ENCODE data around the gene MLST8.

The MLST8 gene

DNA sequence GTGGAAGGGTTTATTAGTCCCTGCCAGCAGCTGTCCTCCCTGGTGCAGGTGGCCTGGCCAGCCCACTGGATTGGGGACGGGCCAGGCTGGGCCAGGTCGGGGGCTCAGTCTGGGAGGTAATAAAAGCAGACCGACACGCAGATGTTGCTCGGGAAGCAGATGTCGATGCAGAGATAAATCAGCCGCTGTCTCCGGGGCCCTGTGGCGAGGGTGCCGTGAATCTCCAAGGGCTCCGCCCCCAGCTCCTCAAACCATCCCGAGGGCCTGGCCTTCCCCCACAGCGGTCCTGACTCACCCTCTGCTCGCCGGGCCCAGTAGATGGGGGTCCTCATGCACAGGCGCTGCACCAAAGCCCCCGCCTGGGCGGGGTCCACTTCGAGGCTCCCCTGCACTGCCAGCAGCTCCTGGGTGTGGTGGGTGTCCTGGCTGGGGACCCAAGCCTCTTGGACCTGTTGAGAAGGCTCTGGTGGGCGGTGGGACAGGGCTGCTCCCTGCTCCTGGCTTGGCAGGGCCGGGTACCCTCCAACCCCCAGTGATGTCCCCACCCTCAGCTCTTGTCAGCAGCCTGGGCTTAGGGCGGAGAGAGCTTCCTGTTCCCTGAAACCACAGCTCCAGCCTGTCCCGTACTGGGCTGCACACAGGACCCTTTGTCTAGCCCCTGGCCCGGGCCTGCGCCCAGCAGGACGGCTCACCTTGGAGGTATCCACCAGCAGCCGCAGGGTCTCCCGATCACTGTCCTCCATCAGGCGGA lies 4.2 kb downstream of the MLST8 start:
- DNase-seq = no peak

DNA sequence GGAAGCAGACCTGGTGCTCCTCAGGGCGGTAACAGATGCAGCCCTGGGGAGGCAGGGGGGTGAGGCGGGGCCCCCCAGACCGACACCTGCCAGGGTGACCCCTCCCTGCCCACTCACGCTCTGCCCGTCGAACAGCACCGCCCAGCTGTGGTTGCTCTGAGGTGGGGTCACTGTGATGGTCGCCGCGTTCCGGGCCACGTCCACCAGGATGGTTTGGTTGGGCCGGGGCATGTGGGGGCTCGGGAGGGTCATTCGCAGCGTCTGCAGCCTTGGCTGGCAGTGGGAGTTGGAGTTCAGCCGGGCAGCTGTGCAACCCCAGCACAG lies 4.7 kb downstream of the MLST8 start:
- no peak for DNase-seq

DNA sequence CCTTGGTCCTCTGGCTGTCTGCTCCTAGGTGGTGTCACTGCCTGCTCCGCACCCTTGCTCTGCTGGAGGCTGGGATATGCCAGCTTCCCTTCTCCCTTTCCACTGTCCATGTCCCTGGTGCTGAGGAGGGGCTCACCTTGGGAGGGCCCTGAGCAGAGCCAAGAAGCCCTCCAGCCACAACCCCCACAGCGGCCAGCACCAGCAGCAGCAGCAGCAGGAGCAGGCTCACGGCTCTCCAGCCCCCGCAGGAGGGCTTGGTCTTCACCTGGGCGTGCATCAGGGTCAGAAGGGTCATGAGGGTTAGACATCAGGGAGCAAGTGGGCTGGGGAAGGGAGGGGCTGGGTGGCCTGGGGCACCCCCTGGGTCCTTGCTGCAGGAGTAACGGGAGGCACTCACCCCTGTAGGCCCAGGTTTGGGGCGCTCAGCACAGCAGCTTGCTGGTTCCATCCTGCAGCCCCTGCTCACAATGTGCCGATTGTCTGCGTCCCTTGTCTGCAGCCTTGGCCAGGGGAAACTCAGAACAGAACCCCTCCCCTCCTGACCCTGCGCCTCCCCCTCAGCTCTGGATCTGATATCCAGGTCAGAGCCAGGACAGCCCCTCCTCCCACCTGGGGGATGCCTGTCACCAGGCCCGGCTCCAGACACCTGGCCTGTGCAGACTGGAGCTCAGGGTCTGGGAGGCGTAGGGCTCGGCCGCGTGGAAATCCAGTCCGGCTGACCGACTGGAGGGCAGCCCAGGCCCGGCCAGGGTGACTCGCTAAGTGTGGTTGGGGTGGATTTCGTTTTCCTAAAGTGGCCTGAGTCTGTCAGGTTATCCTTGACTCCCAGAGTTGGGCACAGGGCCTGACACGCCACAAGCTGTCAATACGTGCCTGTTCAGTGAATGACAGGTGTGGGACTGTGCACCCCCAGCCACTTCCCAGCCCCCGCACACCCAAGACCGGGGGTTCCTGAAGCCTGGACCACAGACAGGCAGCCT lies 5.4 kb downstream of the MLST8 start, which contains the start of gene BRICD5:
Gene BRICD5 (minus strand): TSS at position 478 of the 980 bp plus-strand sequence. CDS start 30 bp downstream, at position 448.
- DNase-seq = no peak

DNA sequence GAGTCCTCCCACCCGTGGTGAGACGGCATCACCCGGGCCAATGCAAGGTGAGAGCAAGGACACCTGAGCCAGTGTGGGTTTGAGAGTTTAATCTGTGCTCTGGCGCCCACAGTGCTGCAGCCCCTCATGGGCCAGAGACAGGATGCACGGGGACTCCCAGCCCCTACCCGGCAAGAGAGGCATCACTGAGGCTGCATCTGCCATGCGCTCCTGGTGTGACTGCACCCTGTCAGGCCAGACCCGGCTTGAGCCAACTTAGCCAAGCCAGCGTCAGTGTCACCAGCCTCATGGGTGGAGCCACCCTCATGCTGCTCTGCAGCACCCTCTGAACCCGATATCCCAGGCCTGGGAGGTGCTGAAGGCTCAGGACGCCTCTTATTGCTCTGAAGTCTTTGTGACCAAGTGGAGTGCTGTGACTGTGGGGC lies 6.7 kb downstream of the MLST8 start:
- no peak for DNase-seq

DNA sequence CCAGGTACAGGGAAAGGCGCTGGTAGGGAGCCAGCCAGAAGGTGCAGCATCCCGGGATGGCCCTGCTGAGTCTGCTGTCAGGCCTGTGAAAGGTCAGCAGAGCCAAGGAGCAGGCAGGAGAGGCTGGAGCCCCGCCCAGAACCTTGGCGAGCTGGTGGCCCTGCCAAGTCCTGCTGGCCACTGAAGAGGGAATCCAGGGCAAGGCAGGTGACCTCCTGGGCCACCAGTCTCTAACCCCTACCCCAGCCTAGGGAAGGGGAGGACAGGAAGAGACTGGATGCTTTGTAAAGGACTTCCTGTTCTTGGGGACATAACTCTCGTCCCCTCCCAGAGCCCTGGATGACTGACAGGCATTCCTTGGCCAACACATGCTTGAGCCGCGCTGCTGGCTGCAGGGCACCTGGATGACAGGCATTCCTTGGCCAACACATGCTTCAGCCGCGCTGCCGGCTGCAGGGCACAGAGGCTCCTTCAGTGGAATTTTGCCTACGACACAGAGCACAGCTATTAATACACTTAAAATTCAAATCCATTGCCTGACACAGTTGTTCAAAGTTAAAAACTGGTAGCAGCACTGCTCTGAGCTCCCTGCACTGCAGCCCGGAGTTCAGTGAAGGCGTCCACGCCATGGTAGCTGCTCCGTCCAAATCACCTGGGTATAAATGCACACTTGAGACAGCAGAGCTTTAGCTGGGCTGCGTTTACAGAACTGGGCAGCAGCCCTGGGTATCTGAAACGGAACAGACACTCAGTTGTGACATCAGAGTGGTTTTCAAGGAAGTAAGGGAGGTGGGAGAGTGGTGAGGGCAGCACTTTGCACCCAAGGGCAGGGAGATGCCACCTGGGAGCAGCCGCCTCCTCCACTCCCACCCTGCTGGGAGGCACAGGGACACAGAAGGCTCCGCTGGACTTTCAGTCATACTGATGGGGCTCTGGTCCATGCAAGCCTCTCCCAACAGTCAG lies 7.4 kb downstream of the MLST8 start:
- DNase-seq = peak; percentile 50

DNA sequence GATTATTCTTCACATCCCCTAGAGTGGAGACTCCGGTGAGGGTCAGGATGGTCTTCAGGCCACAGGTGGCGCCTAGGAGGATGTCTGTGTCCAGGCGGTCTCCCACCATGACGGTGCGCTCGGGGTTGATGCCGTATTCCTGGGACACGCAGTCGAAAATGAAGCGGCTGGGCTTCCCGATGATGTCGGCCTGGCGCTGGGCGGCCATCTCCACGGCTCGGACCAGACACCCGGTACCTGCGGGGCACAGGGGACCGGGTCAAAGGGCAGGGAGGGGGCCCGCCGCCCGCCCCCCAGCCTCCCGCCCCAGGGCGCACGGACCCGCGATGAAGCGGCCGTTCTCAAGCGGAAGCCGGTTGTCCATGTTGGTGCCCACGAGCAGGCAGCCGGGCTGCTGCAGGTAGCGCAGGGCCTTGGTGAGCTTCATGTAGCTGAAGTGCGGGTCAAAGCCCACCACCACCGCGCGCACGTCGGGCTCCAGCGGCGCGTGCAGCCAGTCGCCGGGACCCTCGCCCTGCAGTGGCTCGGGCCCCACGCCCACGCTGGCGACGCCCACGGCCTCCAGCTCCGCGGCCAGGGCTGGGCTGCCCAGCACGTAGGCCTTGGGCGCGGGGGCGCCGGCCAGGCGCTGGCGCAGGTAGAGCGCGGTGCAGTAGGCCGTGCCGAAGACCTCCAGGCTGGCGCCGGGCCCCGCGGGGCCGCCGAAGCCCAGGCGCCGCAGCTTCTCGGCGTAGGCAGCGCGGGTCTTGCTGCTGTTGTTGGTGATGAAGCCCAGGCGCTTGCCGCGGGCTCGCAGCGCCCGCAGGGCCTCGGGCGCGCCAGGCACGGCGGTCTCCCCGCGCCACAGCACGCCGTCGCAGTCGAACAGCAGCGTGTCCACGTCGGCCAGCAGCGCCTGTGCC lies 8.8 kb downstream of the MLST8 start:
- DNase-seq = no peak

DNA sequence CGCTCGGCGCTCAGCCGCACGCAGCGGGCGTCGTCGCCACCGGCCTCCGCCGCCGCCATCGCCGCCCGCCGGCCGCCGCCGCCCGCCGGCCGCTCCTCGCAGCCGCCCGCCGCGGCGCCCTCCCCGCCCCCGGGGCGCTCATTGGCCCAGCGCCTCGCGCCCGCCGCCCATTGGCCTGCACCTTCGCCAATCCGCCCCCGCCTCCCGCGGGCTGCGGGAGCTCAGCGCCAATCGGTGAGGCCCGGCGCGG lies 9.4 kb downstream of the MLST8 start, which contains the start of gene PGP:
Gene PGP (minus strand): TSS at position 122 of the 250 bp plus-strand sequence. CDS start 63 bp downstream, at position 59.
- no peak for DNase-seq

DNA sequence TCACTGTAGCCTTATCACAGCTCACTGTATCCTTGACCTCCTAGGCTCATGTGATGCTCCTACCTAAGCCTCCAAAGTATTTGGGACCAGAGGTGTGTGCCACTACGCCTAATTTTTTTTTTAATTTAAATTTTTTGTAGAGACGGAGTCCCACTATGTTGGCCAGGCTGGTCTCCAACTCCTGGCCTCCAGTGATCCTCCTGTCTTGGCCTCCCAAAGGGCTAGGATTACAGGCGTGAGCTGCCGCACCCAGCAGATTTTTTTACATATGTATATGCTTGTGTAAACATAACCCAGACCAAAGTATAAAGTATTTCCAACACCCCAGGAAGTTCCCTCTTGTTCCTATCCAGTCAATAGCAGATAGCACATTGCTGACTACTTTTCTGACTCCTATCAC lies 11.1 kb downstream of the MLST8 start:
- DNase-seq = no peak

DNA sequence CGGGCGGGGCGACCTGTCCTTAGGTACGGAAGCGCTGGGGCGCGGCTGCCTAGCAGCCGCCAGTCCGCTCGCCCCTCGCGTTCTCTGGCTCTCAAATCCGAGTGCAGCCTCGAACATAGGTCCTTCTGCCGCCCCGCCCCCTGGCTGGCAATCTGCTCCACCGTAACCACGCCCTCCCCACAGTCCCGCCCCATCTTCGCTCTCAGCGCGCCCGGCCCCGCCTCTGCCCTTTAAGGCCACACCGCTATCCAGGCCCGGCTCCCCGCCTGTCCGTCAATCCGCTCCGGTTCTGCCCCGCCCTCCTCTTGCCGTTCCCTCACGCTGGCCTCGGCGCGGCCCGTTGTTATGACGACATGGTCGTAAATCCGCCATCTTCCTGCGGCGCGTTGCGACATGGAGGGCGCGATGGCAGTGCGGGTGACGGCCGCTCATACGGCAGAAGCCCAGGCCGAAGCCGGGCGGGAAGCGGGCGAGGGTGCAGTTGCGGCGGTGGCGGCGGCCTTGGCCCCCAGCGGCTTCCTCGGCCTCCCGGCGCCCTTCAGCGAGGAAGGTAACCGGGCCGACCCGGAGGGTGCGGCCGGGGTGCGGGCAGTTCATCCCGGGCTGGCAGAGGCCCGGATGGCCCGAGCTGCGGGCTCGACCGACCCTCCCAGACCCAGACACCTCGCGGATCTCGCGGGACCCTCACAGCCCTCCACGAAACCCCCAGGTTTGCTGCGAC lies 18.1 kb downstream of the MLST8 start, which contains the start of gene E4F1:
Gene E4F1 (plus strand): TSS at position 371 of the 721 bp plus-strand sequence. CDS start 23 bp downstream, at position 394.
- DNase-seq = peak; percentile 99

DNA sequence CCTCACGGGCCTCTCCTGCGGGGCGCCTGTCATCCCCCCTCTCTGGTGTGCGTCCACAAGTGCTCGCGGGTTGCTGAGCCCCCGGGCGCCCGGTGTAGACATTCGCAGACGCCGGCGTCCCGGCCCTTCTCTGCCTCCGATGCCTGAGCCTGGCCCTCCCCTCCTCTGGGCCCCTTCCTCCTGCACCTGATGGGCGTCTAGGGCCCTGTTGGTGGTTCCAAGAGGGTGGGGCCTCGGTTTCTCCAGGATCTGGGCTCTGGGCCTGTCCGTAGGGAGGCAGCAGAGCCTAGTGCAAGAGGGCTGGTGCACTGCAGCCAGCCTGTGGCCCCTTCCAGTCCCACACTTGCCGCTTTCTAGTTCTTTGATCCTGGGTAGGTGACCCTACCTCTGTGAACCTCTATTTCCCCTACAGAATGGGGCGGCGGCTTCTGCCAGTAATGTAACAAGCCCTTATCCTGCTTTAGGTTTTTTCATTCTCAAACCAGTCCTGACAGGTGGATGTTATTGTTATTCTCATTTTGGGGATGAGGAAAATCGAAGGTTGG lies 18.8 kb downstream of the MLST8 start:
- peak; percentile 38 for DNase-seq

DNA sequence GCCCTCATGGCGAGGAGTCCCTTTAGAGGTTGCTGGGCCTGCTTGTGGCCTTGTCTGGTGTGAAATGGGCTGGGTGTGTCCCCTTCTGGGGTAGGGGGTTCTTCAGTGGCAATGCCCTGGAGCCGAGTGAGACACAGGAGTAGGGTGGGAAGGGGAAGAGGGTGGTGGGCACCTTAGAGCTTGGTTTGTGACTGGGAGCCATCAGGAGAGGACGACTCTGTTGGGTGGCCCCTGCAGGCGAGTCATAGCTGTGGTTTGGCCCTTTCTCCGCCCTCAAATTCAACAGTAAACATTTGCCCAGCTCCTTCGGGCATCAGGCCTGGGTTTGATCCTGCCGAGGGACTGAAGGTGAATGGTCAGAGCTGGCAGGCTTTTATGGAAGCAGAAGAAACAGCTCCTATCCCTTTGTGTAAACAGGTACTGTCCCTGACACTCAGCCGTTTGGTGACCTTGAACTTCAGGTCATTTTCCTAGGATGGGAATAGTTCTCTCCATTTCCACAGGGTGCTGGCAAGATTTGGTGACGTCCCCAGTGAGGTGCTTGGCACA lies 21.1 kb downstream of the MLST8 start:
- DNase-seq = no peak

DNA sequence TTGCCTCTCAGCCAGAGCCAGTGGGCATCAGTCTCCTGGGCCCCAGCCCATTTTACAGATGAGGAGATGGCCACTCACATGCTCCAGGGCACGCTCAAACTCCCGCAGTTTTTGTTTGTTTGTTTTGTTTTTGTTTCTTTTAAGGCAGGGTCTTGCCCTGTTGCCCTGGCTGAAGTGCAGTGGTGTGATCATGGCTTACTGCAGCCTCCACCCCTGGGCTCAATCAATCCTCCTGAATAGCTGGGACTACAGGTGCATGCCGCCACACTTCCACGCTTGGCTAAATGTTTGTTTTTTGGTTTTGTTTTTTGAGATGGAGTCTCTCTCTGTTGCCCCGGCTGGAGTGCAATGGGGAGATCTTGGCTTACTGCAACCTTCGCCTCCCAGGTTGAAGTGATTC lies 21.7 kb downstream of the MLST8 start:
- no peak for DNase-seq

DNA sequence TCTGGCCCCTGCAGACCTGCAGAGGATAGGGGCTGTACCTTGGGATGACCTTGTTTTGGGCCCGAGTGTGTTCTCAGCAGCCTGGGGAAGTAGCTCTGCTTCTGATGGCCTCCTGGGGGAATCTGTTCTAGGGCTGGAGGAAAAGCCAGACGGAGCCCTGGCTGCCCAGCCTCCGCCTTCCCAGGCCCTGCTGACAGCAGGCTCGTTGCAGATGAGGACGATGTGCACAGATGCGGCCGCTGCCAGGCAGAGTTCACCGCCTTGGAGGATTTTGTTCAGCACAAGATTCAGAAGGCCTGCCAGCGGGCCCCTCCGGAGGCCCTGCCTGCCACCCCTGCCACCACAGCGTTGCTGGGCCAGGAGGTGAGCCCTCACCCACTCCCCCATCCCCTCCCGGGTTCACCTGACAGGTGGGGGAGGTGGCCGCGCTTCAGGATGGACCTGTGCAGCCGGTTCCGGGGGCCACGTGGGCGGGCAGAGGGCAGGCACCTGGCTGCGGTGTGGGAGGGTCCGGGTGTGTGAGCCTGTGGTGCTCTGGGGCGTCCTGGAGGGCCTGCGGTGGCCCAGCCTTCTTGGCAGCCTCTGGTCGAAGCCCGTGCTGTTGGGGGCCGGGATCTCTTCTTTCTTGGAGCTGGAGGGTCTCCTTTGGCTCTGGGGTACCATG lies 23.0 kb downstream of the MLST8 start:
- no peak for DNase-seq

DNA sequence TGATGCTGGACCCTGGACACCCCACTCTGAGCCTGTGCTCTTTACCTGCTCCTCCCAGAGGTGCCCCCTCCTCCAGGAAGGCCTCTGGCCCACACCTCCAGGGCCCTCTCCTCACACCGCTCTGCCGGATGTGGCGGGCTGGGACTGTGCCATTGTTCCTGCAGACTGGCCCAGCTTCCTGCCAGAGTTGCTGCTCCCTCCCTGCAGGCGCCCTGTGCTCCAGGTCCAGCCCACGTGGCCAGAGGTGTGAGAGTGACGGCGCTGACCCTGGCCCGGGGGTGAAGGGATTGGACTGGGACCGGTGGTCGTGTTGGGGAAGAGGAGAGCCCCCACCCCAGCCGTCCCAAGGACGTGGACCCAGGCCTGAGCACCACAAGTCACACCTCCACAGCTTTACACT lies 23.8 kb downstream of the MLST8 start:
- no peak for DNase-seq

DNA sequence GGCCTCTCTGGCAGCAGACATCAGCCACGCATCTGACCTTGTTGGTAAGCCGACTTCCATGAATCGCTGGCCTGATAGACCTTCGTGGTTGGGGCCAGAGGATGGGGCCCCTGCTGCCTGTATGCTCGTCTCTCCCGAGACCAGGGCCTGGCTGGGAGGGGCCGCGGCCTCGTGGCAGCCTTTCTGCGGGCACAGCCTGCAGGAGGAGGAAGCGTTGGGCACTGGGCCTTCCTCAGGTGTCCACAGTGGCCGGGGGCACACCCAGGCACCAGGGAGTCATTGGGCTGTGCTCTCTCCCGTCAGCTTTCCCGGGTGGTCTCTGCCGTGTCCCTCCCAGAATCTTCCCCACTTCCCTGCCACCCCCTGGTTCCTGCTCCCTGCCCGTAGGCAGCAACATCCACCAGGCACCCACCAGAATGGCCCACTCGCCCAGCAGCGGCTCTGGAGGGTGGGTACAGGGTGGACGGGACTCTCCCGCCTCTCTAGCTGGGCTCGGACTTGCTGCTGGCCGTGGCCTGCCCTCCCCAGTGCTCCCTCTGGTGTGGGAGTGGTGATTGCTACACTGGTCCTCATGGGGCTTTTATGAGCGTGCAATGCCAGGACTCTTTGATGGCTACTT lies 24.5 kb downstream of the MLST8 start:
- DNase-seq = no peak

DNA sequence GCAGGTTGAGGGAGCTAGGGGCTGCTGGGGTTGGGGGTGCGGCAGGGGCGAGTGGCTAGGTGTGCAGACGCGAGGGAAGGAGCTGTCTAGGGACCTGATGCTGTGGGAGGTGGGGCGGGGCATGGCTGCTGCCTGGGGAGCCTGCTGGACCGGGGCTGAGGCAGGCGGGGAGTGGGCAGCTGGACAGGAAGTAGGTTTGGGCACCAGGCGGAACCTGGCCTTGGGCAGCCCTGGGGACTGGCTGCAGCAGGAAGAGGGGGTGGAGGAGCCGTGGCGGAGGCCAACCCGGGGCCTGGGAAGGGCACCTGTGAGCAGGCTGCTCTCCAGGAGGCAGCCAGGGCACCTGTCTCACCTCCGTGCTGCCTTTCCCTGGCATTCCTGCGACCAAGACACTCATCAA lies 25.1 kb downstream of the MLST8 start:
- no peak for DNase-seq

DNA sequence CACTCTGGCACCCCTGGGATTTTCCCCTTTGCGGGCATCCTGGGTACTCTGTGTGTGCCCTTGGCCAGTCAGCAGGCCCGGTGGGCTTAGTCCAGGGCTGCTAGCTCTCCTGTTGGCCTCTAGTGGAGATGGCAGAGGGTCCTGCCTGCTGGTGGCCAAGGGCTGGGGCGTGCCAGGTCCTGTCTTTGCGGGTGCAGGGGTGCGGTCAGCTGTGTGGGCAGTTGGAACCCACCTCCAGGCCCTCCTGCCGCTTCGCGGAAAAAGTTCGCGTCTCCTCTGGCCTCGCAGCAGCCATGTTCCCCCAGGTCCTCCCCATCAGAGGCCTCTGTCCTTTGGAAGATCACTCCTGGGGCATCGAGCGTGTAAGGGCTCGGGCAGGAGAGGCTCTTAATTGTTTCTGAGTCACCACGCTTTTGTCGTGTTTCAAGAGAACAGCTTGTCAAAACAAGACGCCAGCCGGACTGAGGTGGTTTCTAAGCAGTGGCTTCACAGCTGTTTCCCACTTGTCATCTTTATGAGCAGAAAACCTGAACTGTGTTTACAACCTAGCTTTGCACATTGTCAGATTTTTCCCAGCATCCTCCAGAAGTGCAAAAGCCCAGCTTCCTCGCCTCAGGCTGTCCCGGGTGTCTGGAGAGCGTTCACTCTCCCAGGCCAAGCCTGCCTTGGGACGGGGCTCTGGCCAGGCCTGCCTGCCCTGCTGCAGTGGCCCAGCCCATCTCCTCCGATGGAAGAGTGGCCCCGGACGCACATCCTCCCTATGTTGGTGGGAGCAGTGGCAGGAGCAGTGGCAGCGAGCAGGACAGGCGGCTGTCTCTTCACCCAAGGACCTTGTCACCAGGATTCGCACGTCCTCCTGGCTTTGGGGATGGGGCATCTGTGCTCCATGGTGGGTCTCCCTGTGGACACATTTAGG lies 26.0 kb downstream of the MLST8 start:
- no peak for DNase-seq
